SU-DHL-6 (cell line): Measurements from ENCODE around the gene JMJD6.

Experiments used
- EZH2phosphoT487 ChIP-seq: fragments of 200-600 bp; sonication (generic), shearing (Covaris generic); conservative IDR thresholded peaks from 2 replicates; pipeline ENCODE4 v1.6.1; 2018; ENCODE audit warnings: mild to moderate bottlenecking, antibody characterized with exemption, low read length, moderate library complexity, mixed read lengths
- TF ChIP-seq, protein P1 (sequence below): fragments of 200-600 bp; sonication (generic); IDR thresholded peaks from one replicate; pipeline ENCODE4 v1.5.1; 2017; ENCODE audit warnings: antibody characterized with exemption, mild to moderate bottlenecking, low read length, moderate library complexity; ENCODE audit not compliant: insufficient read depth, poor library complexity, severe bottlenecking

DNA sequence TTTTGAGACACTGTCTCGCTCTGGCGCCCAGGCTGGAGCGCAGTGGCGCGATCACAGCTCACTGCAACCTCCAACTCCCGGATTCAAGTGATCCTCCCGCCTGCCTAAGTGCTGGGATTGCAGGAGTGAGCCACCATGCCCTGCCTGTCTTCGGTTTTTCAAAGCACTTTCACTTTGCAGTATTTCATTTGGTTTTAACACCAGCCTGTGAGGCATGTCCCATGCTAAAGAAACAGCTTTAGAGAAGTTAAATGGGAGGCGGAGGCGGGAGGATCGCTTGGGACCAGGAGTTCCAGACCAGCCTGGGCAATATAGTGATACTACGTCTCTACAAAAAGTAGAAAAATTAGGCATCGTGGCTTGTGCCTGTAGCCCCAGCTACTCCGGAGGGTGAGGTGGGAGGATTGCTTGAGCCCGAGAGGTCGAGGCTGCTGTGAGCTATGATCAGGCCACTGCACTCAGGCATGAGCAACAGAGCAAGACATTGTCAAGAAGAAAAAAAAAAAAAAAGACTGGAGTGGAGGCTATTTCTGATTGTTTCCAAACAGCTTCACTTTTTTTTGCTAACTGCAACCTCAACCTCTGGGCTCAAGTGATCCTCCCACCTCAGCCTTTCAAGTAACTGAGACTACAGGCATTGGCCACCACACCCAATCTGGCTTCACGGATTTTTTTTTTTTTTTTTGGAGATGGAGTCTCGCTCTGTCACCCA, 1.5 kb upstream of the JMJD6 start:
- TF ChIP-seq, protein P1, sequence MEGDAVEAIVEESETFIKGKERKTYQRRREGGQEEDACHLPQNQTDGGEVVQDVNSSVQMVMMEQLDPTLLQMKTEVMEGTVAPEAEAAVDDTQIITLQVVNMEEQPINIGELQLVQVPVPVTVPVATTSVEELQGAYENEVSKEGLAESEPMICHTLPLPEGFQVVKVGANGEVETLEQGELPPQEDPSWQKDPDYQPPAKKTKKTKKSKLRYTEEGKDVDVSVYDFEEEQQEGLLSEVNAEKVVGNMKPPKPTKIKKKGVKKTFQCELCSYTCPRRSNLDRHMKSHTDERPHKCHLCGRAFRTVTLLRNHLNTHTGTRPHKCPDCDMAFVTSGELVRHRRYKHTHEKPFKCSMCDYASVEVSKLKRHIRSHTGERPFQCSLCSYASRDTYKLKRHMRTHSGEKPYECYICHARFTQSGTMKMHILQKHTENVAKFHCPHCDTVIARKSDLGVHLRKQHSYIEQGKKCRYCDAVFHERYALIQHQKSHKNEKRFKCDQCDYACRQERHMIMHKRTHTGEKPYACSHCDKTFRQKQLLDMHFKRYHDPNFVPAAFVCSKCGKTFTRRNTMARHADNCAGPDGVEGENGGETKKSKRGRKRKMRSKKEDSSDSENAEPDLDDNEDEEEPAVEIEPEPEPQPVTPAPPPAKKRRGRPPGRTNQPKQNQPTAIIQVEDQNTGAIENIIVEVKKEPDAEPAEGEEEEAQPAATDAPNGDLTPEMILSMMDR = no peak
- TF ChIP-seq EZH2phosphoT487 = no peak
